NCI-H2196 treated with DMSO at 0.1 percent for 48 hours (cell line): Measurements from ENCODE around the gene PCDHGB3.
"Not testable (repeated sequence)": the region's sequence is repeated elsewhere in the genome, so short reads cannot be mapped to it uniquely, and the experiment has no call there.

ENCODE experiments used
- DNase-seq: peaks from one replicate; lab custom pipeline; 2025; ENCODE audit not compliant: unreplicated experiment; lab: John Stamatoyannopoulos, UW

PCDHGB3 gene

GRCh38 chr5:141417494-141418172 lies 47.6 kb downstream of the PCDHGB3 start, which contains the start of gene PCDHGB7:
TSS of gene PCDHGB7 (plus strand) at chr5:141417677. CDS start at chr5:141417860, 183 bp downstream.
- DNase-seq, result not testable (repeated sequence)

- no peak for DNase-seq
Observed at GRCh38 chr5:141419074-141419880, 49.2 kb downstream of the PCDHGB3 start.

DNA sequence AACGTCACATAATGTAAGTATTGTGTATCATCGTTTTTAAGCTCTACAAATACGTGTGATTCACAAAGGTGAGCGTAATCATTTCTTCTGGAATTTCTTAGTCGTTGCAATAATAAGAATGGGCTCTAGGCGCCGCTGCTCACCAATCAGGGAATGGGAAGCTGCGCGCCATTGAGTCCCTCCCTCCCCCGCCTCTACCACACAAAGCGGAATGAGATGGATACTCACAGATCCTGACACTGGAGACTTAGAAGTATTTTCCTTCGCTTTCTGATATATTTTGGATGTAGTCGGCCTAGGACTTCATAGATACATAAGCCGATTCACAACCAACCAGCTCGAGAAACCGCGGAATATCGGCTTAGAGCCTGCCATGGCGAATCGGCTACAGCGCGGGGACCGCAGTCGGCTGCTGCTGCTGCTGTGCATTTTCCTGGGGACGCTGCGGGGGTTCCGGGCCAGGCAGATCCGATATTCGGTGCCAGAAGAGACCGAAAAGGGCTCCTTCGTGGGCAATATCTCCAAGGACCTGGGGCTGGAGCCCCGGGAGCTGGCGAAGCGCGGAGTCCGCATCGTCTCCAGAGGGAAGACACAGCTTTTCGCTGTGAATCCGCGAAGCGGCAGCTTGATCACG lies 50.9 kb downstream of the PCDHGB3 start, which contains the start of gene PCDHGA11:
Gene PCDHGA11, plus strand, starts transcription at position 197 of the 634 bp plus-strand sequence. Its CDS starts 177 bp downstream, at position 374.
- DNase-seq, result no peak

- DNase-seq, result no peak
Observed at GRCh38 chr5:141421489-141421855, 51.4 kb downstream of the PCDHGB3 start.
